Neural progenitor cell (in vitro differentiated cells): ENCODE measurements around the gene MPZL1. TPM values are rescaled to one million over a fixed set of nuclear protein-coding genes. Genes with fewer than 3 reads are reported as not detected.

Experiments used
- DNase-seq: peaks from one replicate; pipeline ENCODE4 v3.0.0-alpha.2; 2016; ENCODE audit warnings: low spot score
- H2AFZ ChIP-seq: fragments of 200-600 bp; sonication (generic); replicated peaks from 2 replicates; pipeline ENCODE4 v1.6.1; 2016; ENCODE audit warnings: antibody characterized with exemption
- H3F3A ChIP-seq: fragments of 200-600 bp; sonication (generic); 2 replicates; pipeline ENCODE4 v1.6.1; 2016; ENCODE audit warnings: antibody characterized with exemption, low read depth
- H3K27ac ChIP-seq: fragments of 200-600 bp; sonication (generic); 2 replicates; pipeline ENCODE4 v1.5.1; 2016; ENCODE audit warnings: mild to moderate bottlenecking
- H3K27me3 ChIP-seq: fragments of 200-600 bp; sonication (generic); 2 replicates; pipeline ENCODE4 v1.6.1; 2016; ENCODE audit warnings: mild to moderate bottlenecking, moderate library complexity
- H3K36me3 ChIP-seq: fragments of 200-600 bp; sonication (generic); 2 replicates; pipeline ENCODE4 v1.5.1; 2016
- H3K4me1 ChIP-seq: fragments of 200-600 bp; sonication (generic); 2 replicates; pipeline ENCODE4 v1.6.1; 2016; ENCODE audit warnings: mixed run types
- H3K4me2 ChIP-seq: fragments of 200-600 bp; sonication (generic); 2 replicates; pipeline ENCODE4 v1.6.1; 2016
- H3K4me3 ChIP-seq: fragments of 200-600 bp; sonication (generic); 2 replicates; pipeline ENCODE4 v1.5.1; 2016
- H3K79me2 ChIP-seq: fragments of 200-600 bp; sonication (generic); 2 replicates; pipeline ENCODE4 v1.6.1; 2016; ENCODE audit warnings: low read depth
- H3K9ac ChIP-seq: fragments of 200-600 bp; sonication (generic); 2 replicates; pipeline ENCODE4 v1.6.1; 2016
- H3K9me3 ChIP-seq: fragments of 200-600 bp; sonication (generic); 2 replicates; pipeline ENCODE4 v1.5.1; 2016; ENCODE audit warnings: low read depth
- H4K20me1 ChIP-seq: fragments of 200-600 bp; sonication (generic); 2 replicates; pipeline ENCODE4 v1.6.1; 2016; ENCODE audit warnings: low read depth
- H3K27ac Mint-ChIP-seq: 3 replicates; pipeline ENCODE4 v1.8.0; 2021; ENCODE audit warnings: mixed read lengths
- H3K27me3 Mint-ChIP-seq: 2 replicates; pipeline ENCODE4 v1.8.0; 2022; ENCODE audit warnings: low read depth, mild to moderate bottlenecking, inconsistent platforms, moderate library complexity, mixed read lengths; ENCODE audit not compliant: insufficient read depth
- H3K36me3 Mint-ChIP-seq: 3 replicates; pipeline ENCODE4 v1.8.0; 2021; ENCODE audit warnings: mixed read lengths
- H3K4me1 Mint-ChIP-seq: 3 replicates; pipeline ENCODE4 v1.8.0; 2021; ENCODE audit warnings: mixed read lengths
- H3K4me3 Mint-ChIP-seq: 3 replicates; pipeline ENCODE4 v1.8.0; 2021; ENCODE audit warnings: mild to moderate bottlenecking, moderate library complexity, mixed read lengths
- H3K9me3 Mint-ChIP-seq: 3 replicates; pipeline ENCODE4 v1.8.0; 2020; ENCODE audit warnings: mixed read lengths
- CTCF ChIP-seq: fragments of 200-600 bp; sonication (generic); IDR thresholded peaks from 2 replicates; pipeline ENCODE4 v1.5.1; 2017; ENCODE audit warnings: antibody characterized with exemption, mild to moderate bottlenecking
- EZH2 ChIP-seq: fragments of 200-600 bp; sonication (generic); IDR thresholded peaks from 2 replicates; pipeline ENCODE4 v1.6.1; 2017; ENCODE audit warnings: antibody characterized with exemption, mild to moderate bottlenecking, moderate library complexity
- EZH2phosphoT487 ChIP-seq: fragments of 200-600 bp; sonication (generic); IDR thresholded peaks from 2 replicates; pipeline ENCODE4 v1.6.1; 2017; ENCODE audit warnings: antibody characterized with exemption
- total RNA-seq: library from RNA; depleted of rRNA; stranded (reverse); fragments of >200 nt; gene quantifications from 2 replicates; pipeline ENCODE4 v1.2.3, GENCODE V29; 2015; ENCODE audit warnings: low replicate concordance

Gene MPZL1
- total RNA-seq, 1 donor from 2014 or later: 125 TPM

DNA sequence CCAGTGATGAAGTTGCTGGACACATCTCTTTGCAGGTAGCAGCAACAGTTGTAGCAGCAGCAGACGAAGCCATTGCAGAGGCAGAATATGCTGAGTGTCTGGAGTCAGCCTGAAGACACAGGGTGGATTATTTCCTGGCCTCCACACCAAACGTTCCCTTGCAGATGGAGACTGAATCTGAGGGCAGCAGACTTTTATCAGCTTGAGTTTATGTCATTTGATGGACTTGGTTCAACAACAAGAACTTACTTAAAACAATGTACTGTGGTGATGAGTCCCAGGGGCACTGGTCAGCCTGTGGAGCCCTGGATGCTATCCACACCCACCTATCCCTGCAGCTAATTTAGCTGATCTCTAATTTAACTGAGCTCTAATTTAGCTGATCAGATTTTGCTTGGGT, 17.1 kb upstream of the MPZL1 start:
- H3K27me3 ChIP-seq: no peaks in the 10 kb centered on the region
- no peaks in the 10 kb centered on the region for H3K9me3 ChIP-seq
- no peaks in the 10 kb centered on the region for H3K36me3 ChIP-seq
- no peak overlapping the region for H3K4me2 ChIP-seq
- peaks cover 39% of the 10 kb centered on the region for H3F3A ChIP-seq
- H3K4me3 ChIP-seq: no peak overlapping the region
- no peaks in the 10 kb centered on the region for H4K20me1 ChIP-seq
- Mint-ChIP-seq H3K27me3 (peaks cover 2% of the 10 kb centered on the region), H3K9me3 (no peaks in the 10 kb centered on the region), H3K4me3 (peak overlapping the region; percentile 6), H3K4me1 (peaks cover 39% of the 10 kb centered on the region), H3K27ac (peak overlapping the region; percentile 36), H3K36me3 (no peaks in the 10 kb centered on the region)
- DNase-seq: no peak
- H3K4me1 ChIP-seq: peaks cover 33% of the 10 kb centered on the region
- H3K27ac ChIP-seq: no peak overlapping the region
- TF ChIP-seq EZH2phosphoT487 (no peak), EZH2 (no peak), CTCF (no peak)
- no peaks in the 10 kb centered on the region for H3K79me2 ChIP-seq
- no peak overlapping the region for H3K9ac ChIP-seq
- H2AFZ ChIP-seq: no peak overlapping the region

GRCh38 chr1:167705250-167705649, 16.5 kb upstream of the MPZL1 start:
- H3K4me3 ChIP-seq: no peak overlapping the region
- peaks cover 39% of the 10 kb centered on the region for H3K4me1 Mint-ChIP-seq
- H3K4me3 Mint-ChIP-seq: no peak overlapping the region
- no peaks in the 10 kb centered on the region for H3K36me3 Mint-ChIP-seq
- H3K9me3 ChIP-seq: no peaks in the 10 kb centered on the region
- H4K20me1 ChIP-seq: no peaks in the 10 kb centered on the region
- H3F3A ChIP-seq: peaks cover 39% of the 10 kb centered on the region
- no peaks in the 10 kb centered on the region for H3K36me3 ChIP-seq
- no peak for TF ChIP-seq EZH2phosphoT487
- H3K9me3 Mint-ChIP-seq: no peaks in the 10 kb centered on the region
- no peaks in the 10 kb centered on the region for H3K27me3 ChIP-seq
- no peak overlapping the region for H3K9ac ChIP-seq
- H3K27ac ChIP-seq: no peak overlapping the region
- peaks cover 4% of the 10 kb centered on the region for H3K27me3 Mint-ChIP-seq
- no peak overlapping the region for H2AFZ ChIP-seq
- peaks cover 37% of the 10 kb centered on the region for H3K4me1 ChIP-seq
- DNase-seq: peak; percentile 50
- H3K4me2 ChIP-seq: peak overlapping the region; percentile 67
- no peaks in the 10 kb centered on the region for H3K79me2 ChIP-seq
- H3K27ac Mint-ChIP-seq: no peak overlapping the region

DNA sequence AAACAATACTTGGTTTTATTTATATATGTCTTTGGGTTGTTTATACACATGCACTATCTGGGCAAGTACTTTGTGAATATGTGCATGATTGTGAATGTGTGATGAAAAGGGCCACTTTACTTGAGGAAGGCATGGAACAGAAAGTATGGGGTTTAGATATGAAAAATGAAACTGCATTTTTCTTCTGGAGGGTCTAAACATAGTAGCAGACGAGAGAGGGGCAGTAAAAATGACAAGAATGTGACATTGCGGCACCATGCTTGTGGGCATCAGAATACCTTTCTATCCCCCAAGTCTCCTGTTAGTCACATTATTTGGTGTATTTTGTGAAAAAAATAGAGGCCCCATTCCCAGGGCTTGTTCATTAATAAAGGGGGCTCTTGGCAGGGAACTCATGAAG, 15.4 kb upstream of the MPZL1 start:
- Histone ChIP-seq H3K4me3 (peak overlapping the region; percentile 8), H2AFZ (no peak overlapping the region), H3K36me3 (no peaks in the 10 kb centered on the region), H3F3A (peaks cover 39% of the 10 kb centered on the region), H3K4me1 (peaks cover 44% of the 10 kb centered on the region), H3K4me2 (peak overlapping the region; percentile 67), H3K79me2 (no peaks in the 10 kb centered on the region), H4K20me1 (no peaks in the 10 kb centered on the region), H3K9ac (no peak overlapping the region), H3K9me3 (no peaks in the 10 kb centered on the region), H3K27ac (no peak overlapping the region), H3K27me3 (no peaks in the 10 kb centered on the region)
- Mint-ChIP-seq H3K27ac (no peak overlapping the region), H3K4me1 (peaks cover 39% of the 10 kb centered on the region), H3K36me3 (no peaks in the 10 kb centered on the region), H3K9me3 (no peaks in the 10 kb centered on the region), H3K4me3 (no peak overlapping the region), H3K27me3 (peaks cover 6% of the 10 kb centered on the region)
- no peak for DNase-seq
- TF ChIP-seq CTCF: no peak
- no peak for TF ChIP-seq EZH2
- TF ChIP-seq EZH2phosphoT487: no peak

- peaks cover 6% of the 10 kb centered on the region for H3K27me3 Mint-ChIP-seq
- TF ChIP-seq CTCF (no peak), EZH2phosphoT487 (no peak), EZH2 (no peak)
Observed at GRCh38 chr1:167706931-167707877, 14.6 kb upstream of the MPZL1 start.

More at GRCh38 chr1:167706931-167707877, 14.6 kb upstream of the MPZL1 start:
- Histone ChIP-seq H4K20me1 (no peaks in the 10 kb centered on the region), H3K79me2 (no peaks in the 10 kb centered on the region), H3K9ac (no peak overlapping the region), H3K4me2 (peak overlapping the region; percentile 67), H3F3A (peaks cover 39% of the 10 kb centered on the region), H3K4me1 (peaks cover 44% of the 10 kb centered on the region), H3K27ac (peak overlapping the region; percentile 41), H3K9me3 (no peaks in the 10 kb centered on the region), H3K27me3 (no peaks in the 10 kb centered on the region), H3K36me3 (no peaks in the 10 kb centered on the region), H2AFZ (no peak overlapping the region), H3K4me3 (peak overlapping the region; percentile 8)
- DNase-seq: peak; percentile 63
- Mint-ChIP-seq H3K27ac (peak overlapping the region; percentile 6), H3K36me3 (no peaks in the 10 kb centered on the region), H3K4me3 (peak overlapping the region; percentile 28), H3K9me3 (no peaks in the 10 kb centered on the region), H3K4me1 (peaks cover 39% of the 10 kb centered on the region)
